Breast epithelium (tissue), 3 donors: ENCODE measurements around the gene SV2C.

Experiments
- POLR2A ChIP-seq: fragments of 450-650 bp; IDR thresholded peaks from one replicate; pipeline ENCODE4 v1.6.1; 2016; ENCODE audit warnings: antibody characterized with exemption, mild to moderate bottlenecking, moderate library complexity
- POLR2AphosphoS5 ChIP-seq, 3 donors: sonication (generic); formaldehyde crosslinking; IDR thresholded peaks; one replicate each; pipeline ENCODE4 v1.6.1; 2017; ENCODE audit warnings: antibody characterized with exemption in 3 of 3
- TF ChIP-seq, protein P1 (sequence below), 3 donors: fragments of 450-650 bp; IDR thresholded peaks; one replicate each; pipeline ENCODE4 v1.5.1; 2016 to 2017; ENCODE audit warnings: antibody characterized with exemption in 3 of 3, mild to moderate bottlenecking in 3 of 3, moderate library complexity in 3 of 3

DNA sequence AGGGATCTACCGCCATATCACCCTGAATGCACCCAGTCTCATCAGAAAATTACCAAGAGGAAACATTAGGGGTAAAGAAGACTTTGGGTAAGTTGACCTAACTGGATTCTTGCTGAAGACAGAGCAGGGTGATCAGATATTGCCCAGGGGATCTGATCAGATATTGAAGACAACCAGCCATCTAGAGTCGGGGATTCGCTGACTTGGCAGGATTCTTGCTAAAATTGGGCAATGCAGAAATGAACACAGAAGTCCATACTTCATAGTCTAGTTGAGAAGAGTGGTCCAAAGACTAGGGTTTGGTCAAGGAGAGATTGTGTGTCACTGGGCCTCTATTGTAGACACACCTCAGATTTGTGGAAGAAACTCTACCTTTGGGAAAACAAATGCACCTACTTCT is 107.2 kb downstream of the SV2C start:
- TF ChIP-seq POLR2A (no peak), POLR2AphosphoS5 (IDR thresholded peaks at IDR 0.05) (no peak)
- TF ChIP-seq, protein P1, sequence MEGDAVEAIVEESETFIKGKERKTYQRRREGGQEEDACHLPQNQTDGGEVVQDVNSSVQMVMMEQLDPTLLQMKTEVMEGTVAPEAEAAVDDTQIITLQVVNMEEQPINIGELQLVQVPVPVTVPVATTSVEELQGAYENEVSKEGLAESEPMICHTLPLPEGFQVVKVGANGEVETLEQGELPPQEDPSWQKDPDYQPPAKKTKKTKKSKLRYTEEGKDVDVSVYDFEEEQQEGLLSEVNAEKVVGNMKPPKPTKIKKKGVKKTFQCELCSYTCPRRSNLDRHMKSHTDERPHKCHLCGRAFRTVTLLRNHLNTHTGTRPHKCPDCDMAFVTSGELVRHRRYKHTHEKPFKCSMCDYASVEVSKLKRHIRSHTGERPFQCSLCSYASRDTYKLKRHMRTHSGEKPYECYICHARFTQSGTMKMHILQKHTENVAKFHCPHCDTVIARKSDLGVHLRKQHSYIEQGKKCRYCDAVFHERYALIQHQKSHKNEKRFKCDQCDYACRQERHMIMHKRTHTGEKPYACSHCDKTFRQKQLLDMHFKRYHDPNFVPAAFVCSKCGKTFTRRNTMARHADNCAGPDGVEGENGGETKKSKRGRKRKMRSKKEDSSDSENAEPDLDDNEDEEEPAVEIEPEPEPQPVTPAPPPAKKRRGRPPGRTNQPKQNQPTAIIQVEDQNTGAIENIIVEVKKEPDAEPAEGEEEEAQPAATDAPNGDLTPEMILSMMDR (IDR thresholded peaks at IDR 0.05), result no peak
